HEK293T (cell line): ENCODE results near the gene SYMPK.

Experiments used
- CTCF ChIA-PET: fragments of 350-600 bp; formaldehyde crosslinking; extraction: SDS; loops from one replicate; lab custom pipeline; 2021; ENCODE audit warnings: antibody characterized with exemption, inconsistent platforms; lab: Yijun Ruan, JAX
- POLR2A ChIA-PET: fragments of 350-600 bp; formaldehyde crosslinking; extraction: SDS; loops from one replicate; lab custom pipeline; 2020; ENCODE audit warnings: antibody characterized with exemption, inconsistent platforms; lab: Yijun Ruan, JAX
- DNase-seq: peaks from one replicate; pipeline ENCODE4 v3.0.0; 2012; ENCODE audit warnings: mixed read lengths; ENCODE audit errors: extremely low spot score
- ARNT ChIP-seq: fragments of 450-650 bp; IDR thresholded peaks from 2 replicates; pipeline ENCODE4 v1.6.1; 2017; ENCODE audit warnings: mild to moderate bottlenecking
- BHLHE40 ChIP-seq: fragments of 450-650 bp; IDR thresholded peaks from 2 replicates; pipeline ENCODE4 v1.6.1; 2016; ENCODE audit warnings: mild to moderate bottlenecking, moderate library complexity, borderline replicate concordance
- CTBP1 ChIP-seq: fragments of 450-650 bp; IDR thresholded peaks from 2 replicates; pipeline ENCODE4 v1.6.1; 2016; ENCODE audit warnings: borderline replicate concordance
- ELF4 ChIP-seq: fragments of 450-650 bp; IDR thresholded peaks from 2 replicates; pipeline ENCODE4 v1.6.1; 2017; ENCODE audit warnings: antibody characterized with exemption
- FOXA1 ChIP-seq: fragments of 450-650 bp; IDR thresholded peaks from 2 replicates; pipeline ENCODE4 v1.6.1; 2016; ENCODE audit warnings: mild to moderate bottlenecking
- FOXK2 ChIP-seq: fragments of 450-650 bp; IDR thresholded peaks from 2 replicates; pipeline ENCODE4 v1.6.1; 2016; ENCODE audit warnings: mild to moderate bottlenecking
- FOXM1 ChIP-seq: fragments of 450-650 bp; IDR thresholded peaks from 2 replicates; pipeline ENCODE4 v1.6.1; 2017; ENCODE audit warnings: mild to moderate bottlenecking, borderline replicate concordance
- HDGF ChIP-seq: fragments of 450-650 bp; IDR thresholded peaks from 2 replicates; pipeline ENCODE4 v1.6.1; 2017; ENCODE audit warnings: antibody characterized with exemption, borderline replicate concordance
- L3MBTL2 ChIP-seq: fragments of 450-650 bp; conservative IDR thresholded peaks from 2 replicates; pipeline ENCODE4 v1.6.1; 2016; ENCODE audit warnings: mild to moderate bottlenecking
- LEF1 ChIP-seq: fragments of 450-650 bp; IDR thresholded peaks from 2 replicates; pipeline ENCODE4 v1.6.1; 2017; ENCODE audit warnings: mild to moderate bottlenecking, borderline replicate concordance
- NFRKB ChIP-seq: fragments of 450-650 bp; IDR thresholded peaks from 2 replicates; pipeline ENCODE4 v1.6.1; 2016; ENCODE audit warnings: mild to moderate bottlenecking, moderate library complexity
- SP1 ChIP-seq: fragments of 450-650 bp; IDR thresholded peaks from 2 replicates; pipeline ENCODE4 v1.6.1; 2017
- SUZ12 ChIP-seq: fragments of 450-650 bp; IDR thresholded peaks from 2 replicates; pipeline ENCODE4 v1.6.1; 2016; ENCODE audit warnings: mild to moderate bottlenecking
- TARDBP ChIP-seq: fragments of 450-650 bp; IDR thresholded peaks from 2 replicates; pipeline ENCODE4 v1.6.1; 2016
- ZNF384 ChIP-seq: fragments of 450-650 bp; IDR thresholded peaks from 2 replicates; pipeline ENCODE4 v1.6.1; 2016
- TF ChIP-seq, protein P1 (sequence below): fragments of 450-650 bp; IDR thresholded peaks from 2 replicates; pipeline ENCODE4 v1.6.1; 2016

Gene SYMPK

DNA sequence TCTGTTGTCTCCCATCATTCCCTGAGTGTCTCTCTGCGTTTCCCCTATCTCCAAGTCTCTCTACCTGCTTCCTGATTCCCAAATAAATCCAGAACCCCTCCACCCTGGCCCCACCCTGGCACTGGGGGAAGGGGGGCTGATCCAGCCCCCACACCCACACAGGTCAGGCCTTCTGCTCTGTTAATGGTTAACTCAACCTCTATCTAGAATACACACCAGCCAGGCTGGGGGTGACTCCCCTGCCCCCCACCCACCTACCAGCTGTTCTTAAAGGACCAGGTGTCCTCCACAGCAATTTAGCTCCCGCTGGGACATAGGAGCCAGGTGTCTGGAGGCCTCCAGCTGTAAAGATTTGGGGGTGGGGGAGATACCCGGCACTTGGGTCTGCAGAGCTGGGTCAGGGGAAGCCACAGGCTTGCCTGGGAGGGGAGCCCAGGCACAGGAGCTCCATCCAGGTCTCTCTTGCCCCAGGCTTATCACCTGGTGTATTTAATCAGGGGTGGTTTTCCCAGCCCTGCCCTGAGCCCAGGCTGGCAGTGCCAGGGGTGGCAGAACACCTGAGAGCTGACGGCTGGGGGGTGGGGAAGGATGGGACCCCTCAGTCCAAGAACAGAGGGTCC, 19.1 kb upstream of the SYMPK start:
- ChIA-PET CTCF (interaction anchor here (0.6 to 2.2 kb wide), 3 partner anchors 19 to 127 kb away, joined by 3 to 7 read pairs (median 4); partner anchors contain the start of gene SYMPK), POLR2A (interaction anchor here (0.8 to 2.5 kb wide), 5 partner anchors 10 to 21 kb away, joined by 4 to 10 read pairs (median 5); partner anchors contain the start of genes MYPOP and SYMPK)
- no peak for TF ChIP-seq BHLHE40
- DNase-seq, result no peak

DNA sequence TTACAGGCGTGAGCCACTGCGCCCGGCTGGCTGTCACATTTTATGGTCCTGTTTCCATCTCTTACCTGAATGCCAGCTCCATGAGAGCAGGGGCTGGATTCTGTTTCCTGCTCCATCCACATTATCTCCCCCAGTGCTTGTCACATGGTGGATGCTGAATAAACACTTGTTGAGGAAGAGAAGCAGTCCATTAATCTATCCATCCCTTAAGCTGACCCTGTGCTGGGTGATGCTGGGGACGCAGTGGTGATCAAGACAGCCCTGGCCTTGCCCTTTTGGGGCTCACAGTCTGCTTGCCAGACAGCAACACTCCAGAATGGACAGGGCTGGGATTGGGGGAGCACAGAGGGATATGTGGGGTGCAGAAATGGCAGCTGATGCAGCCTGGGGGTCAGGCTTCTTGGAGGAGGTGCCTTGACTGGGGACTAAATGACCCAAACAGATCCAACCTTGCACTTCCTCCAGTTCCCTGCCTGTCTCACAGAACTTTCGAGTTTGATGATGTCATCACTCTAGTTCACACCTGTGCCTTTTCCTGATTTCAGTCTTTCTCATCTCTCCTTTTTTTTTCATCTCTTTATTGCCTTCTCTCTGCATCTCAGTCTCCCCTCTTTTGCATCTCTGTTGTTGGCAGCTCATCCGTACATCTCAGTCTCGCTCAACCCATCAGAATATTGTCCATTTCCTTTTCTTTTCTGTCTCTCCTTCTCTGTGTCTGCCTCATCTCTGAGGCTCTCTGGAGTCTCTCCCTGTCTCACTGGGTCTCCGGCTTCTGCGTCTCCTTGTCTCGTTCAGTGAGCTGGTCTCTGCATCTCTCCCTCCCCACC, 18.3 kb upstream of the SYMPK start:
- ChIA-PET POLR2A (interaction anchor here (0.8 to 2.5 kb wide), 6 partner anchors 11 to 22 kb away, joined by 4 to 13 read pairs (median 6); partner anchors contain the start of genes FOXA3, MYPOP and SYMPK), CTCF (interaction anchor here (0.6 kb wide), 1 partner anchor 1060 kb away, joined by 3 read pairs; no protein-coding TSS in a partner anchor)
- TF ChIP-seq FOXK2, result no peak
- TF ChIP-seq, protein P1, sequence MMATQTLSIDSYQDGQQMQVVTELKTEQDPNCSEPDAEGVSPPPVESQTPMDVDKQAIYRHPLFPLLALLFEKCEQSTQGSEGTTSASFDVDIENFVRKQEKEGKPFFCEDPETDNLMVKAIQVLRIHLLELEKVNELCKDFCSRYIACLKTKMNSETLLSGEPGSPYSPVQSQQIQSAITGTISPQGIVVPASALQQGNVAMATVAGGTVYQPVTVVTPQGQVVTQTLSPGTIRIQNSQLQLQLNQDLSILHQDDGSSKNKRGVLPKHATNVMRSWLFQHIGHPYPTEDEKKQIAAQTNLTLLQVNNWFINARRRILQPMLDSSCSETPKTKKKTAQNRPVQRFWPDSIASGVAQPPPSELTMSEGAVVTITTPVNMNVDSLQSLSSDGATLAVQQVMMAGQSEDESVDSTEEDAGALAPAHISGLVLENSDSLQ, result no peak
- TF ChIP-seq ELF4, result no peak
- TF ChIP-seq NFRKB, result no peak
- no peak for TF ChIP-seq SP1
- no peak for TF ChIP-seq ARNT
- no peak for TF ChIP-seq SUZ12
- no peak for TF ChIP-seq LEF1
- no peak for TF ChIP-seq ZNF384
- TF ChIP-seq BHLHE40, result no peak
- no peak for DNase-seq

DNA sequence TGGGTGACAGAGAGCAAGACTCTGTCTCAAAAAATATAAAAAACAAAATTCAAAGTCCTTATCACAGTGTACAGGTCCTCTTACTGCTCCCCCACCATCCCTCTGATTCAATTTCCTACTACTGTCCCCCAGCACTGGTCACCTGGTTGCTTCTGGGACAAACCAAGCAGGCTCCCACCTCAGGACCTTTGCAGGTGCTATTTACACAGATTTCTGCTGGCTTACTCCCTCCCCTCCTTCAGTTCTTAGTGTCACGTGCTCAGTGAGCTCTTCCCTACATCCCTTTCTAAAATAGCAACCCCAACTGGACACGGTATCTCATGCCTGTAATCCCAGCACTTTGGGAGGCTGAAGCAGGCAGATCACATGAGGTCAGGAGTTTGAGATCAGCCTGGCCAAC, 17.0 kb upstream of the SYMPK start:
- no peak for DNase-seq
- CTCF ChIA-PET, result interaction anchor here (1.1 kb wide), 1 partner anchor 63 kb away, joined by 5 read pairs; no protein-coding TSS in a partner anchor
- POLR2A ChIA-PET, result interaction anchor here (2.4 kb wide), 1 partner anchor 16 kb away, joined by 13 read pairs; the partner anchor contains the start of genes FOXA3 and SYMPK

DNA sequence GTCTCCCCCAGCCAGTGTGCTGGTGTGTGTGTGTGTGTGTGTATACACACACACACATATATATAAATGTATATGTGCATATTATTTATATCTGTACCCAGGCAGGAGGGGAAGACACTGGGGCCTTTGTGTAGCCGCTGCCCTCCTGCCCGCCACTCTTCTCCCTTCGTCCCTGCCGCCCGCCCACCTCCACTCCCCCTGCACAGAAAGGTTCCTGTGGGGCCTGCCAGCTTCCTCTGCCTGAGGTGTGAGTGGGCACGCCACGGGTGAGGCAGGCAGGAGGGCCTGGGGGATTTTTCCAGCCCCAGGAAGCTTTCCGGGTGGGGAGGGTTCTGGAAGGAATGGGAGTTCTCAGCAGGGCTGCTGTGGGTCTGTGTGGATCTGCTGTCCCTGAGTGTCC, 16.1 kb upstream of the SYMPK start:
- DNase-seq, result no peak
- ChIA-PET CTCF (interaction anchor here (1.1 kb wide), 1 partner anchor 62 kb away, joined by 5 read pairs; no protein-coding TSS in a partner anchor), POLR2A (interaction anchor here (2.4 kb wide), 1 partner anchor 15 kb away, joined by 13 read pairs; the partner anchor contains the start of genes FOXA3 and SYMPK)
- no peak for TF ChIP-seq BHLHE40
- TF ChIP-seq CTBP1, result no peak
- TF ChIP-seq LEF1, result no peak
- TF ChIP-seq FOXM1, result no peak
- TF ChIP-seq ARNT, result no peak
- no peak for TF ChIP-seq L3MBTL2
- TF ChIP-seq FOXK2, result no peak

More for the DNA sequence above, 17.0 kb upstream of the SYMPK start:
- TF ChIP-seq SUZ12 (no peak), ARNT (no peak), SP1 (no peak), L3MBTL2 (no peak), HDGF (no peak), NFRKB (no peak), FOXA1 (no peak), FOXK2 (no peak), CTBP1 (no peak)

DNA sequence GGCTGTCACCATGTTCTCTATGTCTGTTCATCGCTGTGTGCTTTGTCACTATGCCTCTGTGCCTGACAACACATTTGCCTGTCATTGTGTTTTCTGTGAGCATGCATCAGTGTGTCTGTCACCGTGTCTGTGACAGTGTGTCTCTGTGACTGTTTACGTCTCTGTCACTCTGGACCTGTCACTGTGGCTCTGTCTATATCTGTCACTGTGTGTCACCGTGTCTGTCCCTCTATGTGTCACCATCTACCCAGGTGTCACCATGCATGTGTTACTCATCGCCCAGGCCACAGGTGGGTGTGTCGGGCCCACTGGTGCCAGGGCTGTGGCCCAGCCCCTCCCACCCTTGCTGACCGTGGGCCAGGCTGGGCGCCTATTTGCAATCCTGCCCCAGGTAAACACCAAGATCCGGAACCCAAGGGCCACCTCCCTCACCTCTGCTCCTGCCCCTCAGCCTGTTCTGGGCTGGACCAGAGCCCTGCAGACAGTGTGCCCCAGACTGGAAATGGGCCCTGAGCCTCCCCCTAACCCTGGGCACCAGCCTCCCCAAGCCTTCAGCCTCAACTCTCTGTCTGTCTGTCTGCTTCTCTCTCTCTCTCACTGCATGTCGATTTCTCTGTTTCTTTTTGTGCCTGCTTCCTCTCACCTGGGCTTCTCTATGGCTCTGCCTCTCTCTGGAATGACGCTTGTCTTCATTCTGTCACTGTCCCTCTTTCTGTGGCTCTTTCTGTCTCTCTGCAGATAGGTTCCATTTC, 15.3 kb upstream of the SYMPK start:
- ChIA-PET CTCF (no interaction called here), POLR2A (interaction anchor here (2.4 kb wide), 1 partner anchor 14 kb away, joined by 13 read pairs; the partner anchor contains the start of genes FOXA3 and SYMPK)
- TF ChIP-seq FOXA1 (no peak), NFRKB (no peak), FOXM1 (no peak), TARDBP (no peak), ZNF384 (no peak), FOXK2 (no peak), LEF1 (no peak), BHLHE40 (no peak)
- no peak for DNase-seq

DNA sequence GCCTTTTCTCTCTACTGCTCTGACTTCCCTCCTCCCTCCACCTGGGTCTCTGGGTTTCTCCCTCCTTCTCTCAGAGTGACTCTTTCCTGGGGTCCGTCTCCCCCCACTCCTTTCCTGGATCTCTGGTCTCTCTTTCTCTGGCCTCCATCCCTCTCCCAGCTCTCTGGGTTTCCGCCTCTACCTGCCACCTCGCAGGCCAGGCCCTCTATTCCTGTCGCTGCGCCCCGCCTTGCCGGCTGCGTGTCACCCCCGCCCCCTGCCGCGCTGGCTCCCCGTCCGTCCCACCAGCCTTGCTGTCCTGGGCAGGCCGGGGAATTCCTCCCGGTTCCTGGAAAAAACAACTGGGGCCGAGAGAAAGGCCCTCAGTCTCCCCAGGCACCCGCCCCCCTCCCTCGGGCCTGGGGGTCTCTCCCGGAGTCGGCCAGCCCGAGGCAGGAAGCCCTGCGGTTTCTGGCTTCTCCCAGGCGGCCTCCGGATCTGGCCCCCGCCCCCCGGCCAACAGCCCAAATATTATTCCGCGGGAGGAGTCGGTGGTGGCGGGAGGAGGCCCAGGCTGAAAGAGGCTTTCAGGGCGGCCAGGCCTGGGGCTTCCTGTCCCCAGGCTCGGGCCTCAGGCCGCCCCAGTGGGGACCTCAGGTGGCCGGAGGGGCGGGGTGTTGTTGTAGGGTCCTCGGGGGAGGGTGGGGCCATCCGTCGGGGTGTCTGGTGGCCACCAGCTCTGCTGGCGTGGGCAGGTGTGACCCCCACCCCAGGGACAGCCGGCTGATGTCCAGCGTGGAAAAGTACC, 13.7 kb upstream of the SYMPK start:
- CTCF ChIA-PET, result no interaction called here
- POLR2A ChIA-PET, result no interaction called here
- TF ChIP-seq LEF1, result no peak
- TF ChIP-seq CTBP1, result no peak
- no peak for TF ChIP-seq SUZ12
- no peak for TF ChIP-seq ELF4
- TF ChIP-seq, protein P1, result no peak
- no peak for TF ChIP-seq TARDBP
- no peak for TF ChIP-seq FOXA1
- TF ChIP-seq FOXK2, result no peak
- TF ChIP-seq FOXM1, result no peak
- no peak for TF ChIP-seq ZNF384
- TF ChIP-seq L3MBTL2, result no peak
- no peak for TF ChIP-seq ARNT
- no peak for TF ChIP-seq HDGF
- TF ChIP-seq NFRKB, result no peak
- no peak for TF ChIP-seq SP1
- no peak for TF ChIP-seq BHLHE40
- no peak for DNase-seq
